Fibroblast of the aortic adventitia (primary cell): ENCODE data around the gene LRRC74A. TPM values are rescaled to one million over a fixed set of nuclear protein-coding genes. Genes with fewer than 3 reads are reported as not detected.

Source experiments
- DNase-seq: peaks from one replicate; pipeline ENCODE4 v3.0.0-alpha.2; 2010; ENCODE audit warnings: low read depth
- H3K4me3 ChIP-seq: 2 replicates; pipeline ENCODE4 v1.5.1; 2011; ENCODE audit warnings: low read depth, mild to moderate bottlenecking, control low read depth, low read length, moderate library complexity
- total RNA-seq: library from RNA; depleted of rRNA; stranded (reverse); fragments of >200 nt; gene quantifications from 2 replicates; pipeline ENCODE4 v1.2.3, GENCODE V29; 2012; ENCODE audit warnings: low replicate concordance
- TF ChIP-seq, protein P1 (sequence below): IDR thresholded peaks from 2 replicates; pipeline ENCODE4 v1.5.1; 2011; ENCODE audit warnings: mild to moderate bottlenecking, low read length, control low read depth, inconsistent platforms; ENCODE audit not compliant: insufficient read depth

The LRRC74A gene
- total RNA-seq, 1 donor, result not detected

- DNase-seq, result no peak
- no peak overlapping the region for H3K4me3 ChIP-seq
- TF ChIP-seq, protein P1, sequence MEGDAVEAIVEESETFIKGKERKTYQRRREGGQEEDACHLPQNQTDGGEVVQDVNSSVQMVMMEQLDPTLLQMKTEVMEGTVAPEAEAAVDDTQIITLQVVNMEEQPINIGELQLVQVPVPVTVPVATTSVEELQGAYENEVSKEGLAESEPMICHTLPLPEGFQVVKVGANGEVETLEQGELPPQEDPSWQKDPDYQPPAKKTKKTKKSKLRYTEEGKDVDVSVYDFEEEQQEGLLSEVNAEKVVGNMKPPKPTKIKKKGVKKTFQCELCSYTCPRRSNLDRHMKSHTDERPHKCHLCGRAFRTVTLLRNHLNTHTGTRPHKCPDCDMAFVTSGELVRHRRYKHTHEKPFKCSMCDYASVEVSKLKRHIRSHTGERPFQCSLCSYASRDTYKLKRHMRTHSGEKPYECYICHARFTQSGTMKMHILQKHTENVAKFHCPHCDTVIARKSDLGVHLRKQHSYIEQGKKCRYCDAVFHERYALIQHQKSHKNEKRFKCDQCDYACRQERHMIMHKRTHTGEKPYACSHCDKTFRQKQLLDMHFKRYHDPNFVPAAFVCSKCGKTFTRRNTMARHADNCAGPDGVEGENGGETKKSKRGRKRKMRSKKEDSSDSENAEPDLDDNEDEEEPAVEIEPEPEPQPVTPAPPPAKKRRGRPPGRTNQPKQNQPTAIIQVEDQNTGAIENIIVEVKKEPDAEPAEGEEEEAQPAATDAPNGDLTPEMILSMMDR, result peak; percentile 9
Measured at GRCh38 chr14:76870166-76870565, 44.0 kb downstream of the LRRC74A start.

- TF ChIP-seq, protein P1, result peak; percentile 88
- DNase-seq, result peak; percentile 60
- no peak overlapping the region for H3K4me3 ChIP-seq
Measured at GRCh38 chr14:76872796-76873432, 46.7 kb downstream of the LRRC74A start.

DNA sequence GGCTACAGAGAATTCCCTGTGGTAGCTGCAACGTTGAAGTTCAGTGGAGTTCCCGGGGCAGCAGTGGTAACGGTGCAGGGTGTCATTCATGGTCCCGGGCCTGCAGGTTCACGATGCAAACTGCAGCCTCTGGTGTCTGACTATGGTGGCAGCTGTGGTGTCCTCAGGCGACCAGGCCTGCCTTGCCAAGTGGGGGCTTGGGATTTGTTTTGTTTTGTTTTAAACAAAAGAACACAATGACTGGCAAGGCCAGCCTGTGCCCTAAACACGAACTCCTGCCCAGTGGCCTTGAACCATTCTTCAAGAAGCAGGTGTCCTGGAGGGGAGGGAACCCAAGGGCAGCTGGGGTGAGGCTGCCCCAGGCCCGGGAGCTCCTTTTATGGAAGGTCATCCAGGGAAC lies 48.5 kb downstream of the LRRC74A start:
- H3K4me3 ChIP-seq, result no peak overlapping the region
- DNase-seq, result no peak
- TF ChIP-seq, protein P1, result no peak

- DNase-seq, result peak; percentile 79
- TF ChIP-seq, protein P1, result peak; percentile 94
- H3K4me3 ChIP-seq, result no peak overlapping the region
Measured at GRCh38 chr14:76876076-76876475, 49.9 kb downstream of the LRRC74A start.

DNA sequence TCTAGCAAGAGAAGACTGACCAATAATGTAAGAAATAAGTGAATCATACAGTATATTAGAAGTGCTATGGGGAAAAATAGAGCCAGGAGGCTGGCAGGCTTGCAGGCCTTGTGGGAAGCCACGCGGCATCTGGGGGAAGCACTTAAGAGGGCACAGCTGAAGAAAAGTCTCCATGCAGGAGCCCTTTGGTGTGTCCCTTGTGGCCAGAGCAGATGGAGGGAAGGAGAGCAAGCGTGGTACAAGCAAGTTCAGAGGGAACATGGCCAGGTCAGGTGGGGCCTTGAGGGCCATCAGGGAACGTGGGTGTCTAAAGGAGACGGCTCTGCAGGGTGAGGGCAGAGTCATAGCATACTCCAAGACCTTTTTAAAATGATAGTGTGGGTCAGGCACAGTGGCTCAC lies 51.7 kb downstream of the LRRC74A start:
- no peak for DNase-seq
- TF ChIP-seq, protein P1, result no peak
- no peak overlapping the region for H3K4me3 ChIP-seq

- DNase-seq, result no peak
Measured at GRCh38 chr14:76880449-76880848, 54.2 kb downstream of the LRRC74A start.

More at GRCh38 chr14:76880449-76880848, 54.2 kb downstream of the LRRC74A start:
- TF ChIP-seq, protein P1, result no peak
- no peak overlapping the region for H3K4me3 ChIP-seq
